ENCODE measurements around the gene SPTB.
"Not testable (repeated sequence)": the region's sequence is repeated elsewhere in the genome, so short reads cannot be mapped to it uniquely, and the experiment has no call there.

SPTB gene

GRCh38 chr14:64824471-64824870 lies 55.2 kb downstream of the SPTB start:
- DNase-seq (ENCODE audit: extremely low read depth in 1 of 2, low read depth in 1 of 2): no peak

GRCh38 chr14:64823305-64823861 lies 56.3 kb downstream of the SPTB start:
- DNase-seq (ENCODE audit: extremely low read depth in 1 of 2, low read depth in 1 of 2): peak; percentile 24 to 46

- DNase-seq (ENCODE audit: extremely low read depth in 1 of 2, low read depth in 1 of 2): no peak
Observed at GRCh38 chr14:64821651-64822050, 58.1 kb downstream of the SPTB start.

GRCh38 chr14:64818151-64818550 lies 61.6 kb downstream of the SPTB start:
- DNase-seq (ENCODE audit: extremely low read depth in 1 of 2, low read depth in 1 of 2): no peak

- DNase-seq (ENCODE audit: extremely low read depth in 1 of 2, low read depth in 1 of 2): no peak
Observed at GRCh38 chr14:64817631-64818030, 62.1 kb downstream of the SPTB start.

- no peak for DNase-seq (ENCODE audit: extremely low read depth in 1 of 2, low read depth in 1 of 2)
Observed at GRCh38 chr14:64816221-64816783, 63.4 kb downstream of the SPTB start.

- DNase-seq (ENCODE audit: extremely low read depth in 1 of 2, low read depth in 1 of 2): no peak
Observed at GRCh38 chr14:64815257-64815656, 64.5 kb downstream of the SPTB start.

- no peak for DNase-seq (ENCODE audit: extremely low read depth in 1 of 2, low read depth in 1 of 2)
Observed at GRCh38 chr14:64812412-64812811, 67.3 kb downstream of the SPTB start.

- no peak for DNase-seq (ENCODE audit: extremely low read depth in 1 of 2, low read depth in 1 of 2)
Observed at GRCh38 chr14:64811676-64812075, 68.0 kb downstream of the SPTB start.

GRCh38 chr14:64808449-64808848 lies 71.3 kb downstream of the SPTB start:
- DNase-seq (ENCODE audit: extremely low read depth in 1 of 2, low read depth in 1 of 2): no peak

GRCh38 chr14:64807551-64807950 lies 72.2 kb downstream of the SPTB start:
- DNase-seq (ENCODE audit: extremely low read depth in 1 of 2, low read depth in 1 of 2): no peak

GRCh38 chr14:64806862-64807495 lies 72.7 kb downstream of the SPTB start:
- no peak for DNase-seq (ENCODE audit: extremely low read depth in 1 of 2, low read depth in 1 of 2)

- no peak for DNase-seq (ENCODE audit: extremely low read depth in 1 of 2, low read depth in 1 of 2)
Observed at GRCh38 chr14:64806202-64806861, 73.4 kb downstream of the SPTB start.

- DNase-seq (ENCODE audit: extremely low read depth in 1 of 2, low read depth in 1 of 2): not testable (repeated sequence)
Observed at GRCh38 chr14:64805646-64806045, 74.1 kb downstream of the SPTB start.

GRCh38 chr14:64804754-64805260 lies 74.9 kb downstream of the SPTB start:
- no peak for DNase-seq (ENCODE audit: extremely low read depth in 1 of 2, low read depth in 1 of 2)

- no peak for DNase-seq (ENCODE audit: extremely low read depth in 1 of 2, low read depth in 1 of 2)
Observed at GRCh38 chr14:64801800-64802199, 77.9 kb downstream of the SPTB start.

GRCh38 chr14:64801046-64801445 lies 78.7 kb downstream of the SPTB start:
- DNase-seq (ENCODE audit: extremely low read depth in 1 of 2, low read depth in 1 of 2): no peak

GRCh38 chr14:64800000-64800399 lies 79.7 kb downstream of the SPTB start:
- DNase-seq (ENCODE audit: extremely low read depth in 1 of 2, low read depth in 1 of 2): no peak

- DNase-seq (ENCODE audit: extremely low read depth in 1 of 2, low read depth in 1 of 2): no peak
Observed at GRCh38 chr14:64799555-64799954, 80.2 kb downstream of the SPTB start.

- no peak for DNase-seq (ENCODE audit: extremely low read depth in 1 of 2, low read depth in 1 of 2)
Observed at GRCh38 chr14:64796369-64796768, 83.3 kb downstream of the SPTB start.

GRCh38 chr14:64795921-64796320 lies 83.8 kb downstream of the SPTB start:
- DNase-seq (ENCODE audit: extremely low read depth in 1 of 2, low read depth in 1 of 2): no peak

- DNase-seq (ENCODE audit: extremely low read depth in 1 of 2, low read depth in 1 of 2): no peak
Observed at GRCh38 chr14:64795211-64795610, 84.5 kb downstream of the SPTB start.

All from activated CD8-positive, alpha-beta memory T cell treated with anti-CD3 and anti-CD28 coated beads for 1 hour (primary cell).